AG10803 (cell line): Measurements from ENCODE around the gene ADRA2C.
"Not testable (repeated sequence)": the region's sequence is repeated elsewhere in the genome, so short reads cannot be mapped to it uniquely, and the experiment has no call there.

Source experiments
- DNase-seq: peaks from one replicate; pipeline ENCODE4 v3.0.0; 2010; ENCODE audit warnings: low read depth
- H3K4me3 ChIP-seq: 2 replicates; pipeline ENCODE4 v1.5.1; 2011; ENCODE audit warnings: mild to moderate bottlenecking, low read length, control low read depth
- TF ChIP-seq, protein P1 (sequence below): conservative IDR thresholded peaks from 2 replicates; pipeline ENCODE4 v1.5.1; 2011; ENCODE audit warnings: mild to moderate bottlenecking, low read length, control low read depth, inconsistent platforms

The ADRA2C gene

DNA sequence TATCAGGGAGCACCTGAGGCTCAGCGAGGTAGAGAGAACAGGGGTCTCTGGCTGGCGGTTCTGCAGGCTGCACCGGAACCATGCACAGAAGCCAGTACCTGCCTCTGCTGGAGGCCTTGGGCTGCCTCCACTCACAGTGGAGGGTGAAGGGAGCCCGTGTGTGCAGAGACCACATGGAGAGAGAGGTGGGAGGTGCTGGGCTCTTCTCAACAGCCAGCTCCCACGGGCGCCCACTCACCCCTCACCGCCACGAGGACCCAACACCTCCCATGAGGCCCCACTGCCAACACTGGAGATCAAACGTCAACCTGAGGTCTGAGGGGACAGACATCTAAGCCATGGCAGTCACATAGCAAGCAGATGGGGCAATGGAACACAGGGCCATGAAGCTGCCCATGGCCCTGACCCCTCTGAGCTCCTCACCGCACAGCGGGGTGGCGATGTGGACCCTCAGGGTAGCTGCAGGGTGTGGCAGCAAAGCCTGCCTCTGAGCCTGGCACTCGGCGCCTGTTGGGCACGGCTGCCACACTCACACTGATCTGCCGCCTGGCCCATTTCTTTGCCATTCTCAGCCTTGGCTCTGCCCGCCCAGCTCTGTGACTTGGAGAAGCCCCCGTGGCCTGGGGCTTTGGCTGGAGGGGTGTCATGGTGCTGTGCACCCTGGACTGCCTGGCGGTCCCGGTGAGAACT is 44.8 kb downstream of the ADRA2C start:
- H3K4me3 ChIP-seq: no peak overlapping the region
- TF ChIP-seq, protein P1, sequence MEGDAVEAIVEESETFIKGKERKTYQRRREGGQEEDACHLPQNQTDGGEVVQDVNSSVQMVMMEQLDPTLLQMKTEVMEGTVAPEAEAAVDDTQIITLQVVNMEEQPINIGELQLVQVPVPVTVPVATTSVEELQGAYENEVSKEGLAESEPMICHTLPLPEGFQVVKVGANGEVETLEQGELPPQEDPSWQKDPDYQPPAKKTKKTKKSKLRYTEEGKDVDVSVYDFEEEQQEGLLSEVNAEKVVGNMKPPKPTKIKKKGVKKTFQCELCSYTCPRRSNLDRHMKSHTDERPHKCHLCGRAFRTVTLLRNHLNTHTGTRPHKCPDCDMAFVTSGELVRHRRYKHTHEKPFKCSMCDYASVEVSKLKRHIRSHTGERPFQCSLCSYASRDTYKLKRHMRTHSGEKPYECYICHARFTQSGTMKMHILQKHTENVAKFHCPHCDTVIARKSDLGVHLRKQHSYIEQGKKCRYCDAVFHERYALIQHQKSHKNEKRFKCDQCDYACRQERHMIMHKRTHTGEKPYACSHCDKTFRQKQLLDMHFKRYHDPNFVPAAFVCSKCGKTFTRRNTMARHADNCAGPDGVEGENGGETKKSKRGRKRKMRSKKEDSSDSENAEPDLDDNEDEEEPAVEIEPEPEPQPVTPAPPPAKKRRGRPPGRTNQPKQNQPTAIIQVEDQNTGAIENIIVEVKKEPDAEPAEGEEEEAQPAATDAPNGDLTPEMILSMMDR: no peak

DNA sequence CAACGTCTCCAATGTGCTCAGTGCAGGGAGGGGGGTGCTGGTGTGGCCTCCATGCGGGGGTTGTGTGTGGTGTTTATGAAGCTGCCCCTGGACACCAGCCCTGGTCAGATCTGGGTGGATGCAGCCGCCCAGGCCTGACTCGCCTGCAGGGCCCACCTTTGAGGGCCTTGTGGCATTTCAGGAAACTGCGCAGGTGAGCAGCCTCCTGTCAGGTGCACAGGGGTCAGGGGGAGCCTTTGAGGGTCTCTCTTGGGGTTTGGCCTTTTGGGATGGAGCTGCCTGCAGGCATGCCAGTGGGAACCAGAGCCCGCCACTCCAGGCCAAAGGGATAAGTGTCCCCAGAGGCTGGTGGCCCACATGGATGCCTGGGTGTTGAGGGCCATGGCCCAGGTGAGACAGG is 45.4 kb downstream of the ADRA2C start:
- TF ChIP-seq, protein P1: no peak
- DNase-seq: no peak
- no peak overlapping the region for H3K4me3 ChIP-seq

More for the DNA sequence above, 44.8 kb downstream of the ADRA2C start:
- no peak for DNase-seq

DNA sequence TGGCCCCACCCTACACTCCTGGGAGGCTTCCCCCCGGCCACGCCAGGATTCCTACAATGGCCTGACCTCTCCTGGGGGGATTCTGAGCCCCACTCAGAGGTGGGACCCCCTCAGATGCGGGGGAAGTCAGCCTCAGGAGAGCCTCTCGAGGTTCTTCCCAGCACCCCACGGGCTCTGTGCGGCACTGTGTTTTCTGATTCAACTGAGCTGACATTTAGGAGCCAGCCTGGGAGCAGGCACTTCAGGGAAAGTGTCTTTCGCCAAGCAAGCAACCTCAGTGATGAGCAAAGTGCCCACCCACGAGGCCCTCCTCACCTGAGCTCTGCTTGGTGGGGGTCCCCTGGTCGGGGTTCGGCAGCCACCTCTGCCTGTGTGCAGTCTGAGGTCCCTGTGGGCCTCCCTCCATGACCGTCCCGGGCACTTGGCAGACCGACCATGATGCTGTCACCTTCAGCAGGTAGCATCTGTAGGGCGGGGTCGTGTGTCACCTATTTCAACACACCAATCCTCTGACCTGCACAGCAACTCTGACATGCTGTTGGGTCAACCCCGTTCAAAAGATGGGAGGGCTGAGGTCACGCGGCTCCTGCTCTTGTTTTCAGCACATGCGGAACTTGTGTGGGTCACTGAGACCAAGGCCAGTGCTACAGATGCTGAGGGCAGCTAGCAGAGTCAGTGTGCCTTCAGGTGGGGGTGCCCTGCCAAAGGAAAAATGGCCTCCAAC is 46.2 kb downstream of the ADRA2C start:
- TF ChIP-seq, protein P1: no peak
- DNase-seq: no peak
- H3K4me3 ChIP-seq: no peak overlapping the region

DNA sequence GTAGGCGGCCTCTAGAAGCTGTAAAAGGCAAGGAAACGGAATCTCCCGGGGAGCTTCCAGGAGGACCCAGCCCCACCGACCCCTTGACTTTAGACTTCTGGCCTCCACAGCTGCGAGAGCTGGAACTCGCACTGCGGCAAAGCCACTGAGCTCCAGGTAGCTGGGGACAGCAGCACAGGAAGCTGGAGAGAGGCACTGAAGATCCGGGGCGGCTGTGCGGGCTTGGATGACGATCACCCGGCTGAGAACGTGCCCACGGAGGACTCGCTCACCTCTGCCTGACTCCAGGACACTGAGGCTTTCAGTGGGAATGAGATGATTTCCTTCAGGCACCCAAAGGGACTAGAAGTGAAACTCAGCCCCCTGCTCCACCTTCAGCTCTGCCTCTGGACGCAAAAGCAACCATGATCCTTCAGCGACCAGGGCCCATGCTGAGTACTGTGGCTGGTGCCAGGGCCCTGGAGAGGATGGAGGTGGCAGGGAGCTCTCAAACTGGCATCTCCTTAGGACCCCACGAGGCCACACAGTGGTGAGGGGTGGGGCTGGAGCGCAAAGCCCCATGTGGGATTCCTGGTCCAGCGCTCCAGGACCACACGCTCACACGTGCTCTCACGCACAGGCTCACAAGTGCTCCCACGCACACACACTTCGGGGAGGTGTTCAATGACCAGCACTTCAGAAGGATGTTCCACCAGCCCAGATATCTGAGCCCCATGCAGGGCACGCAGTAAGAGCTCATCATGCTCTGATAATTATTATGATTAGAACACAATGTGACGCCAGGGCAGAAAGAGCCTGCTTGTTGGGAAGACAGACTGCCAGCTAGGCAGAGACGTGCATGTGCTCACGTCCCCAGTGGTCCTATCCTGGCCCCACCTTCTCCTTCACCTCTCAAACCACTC is 47.2 kb downstream of the ADRA2C start:
- DNase-seq: no peak
- H3K4me3 ChIP-seq: no peak overlapping the region
- TF ChIP-seq, protein P1: no peak

DNA sequence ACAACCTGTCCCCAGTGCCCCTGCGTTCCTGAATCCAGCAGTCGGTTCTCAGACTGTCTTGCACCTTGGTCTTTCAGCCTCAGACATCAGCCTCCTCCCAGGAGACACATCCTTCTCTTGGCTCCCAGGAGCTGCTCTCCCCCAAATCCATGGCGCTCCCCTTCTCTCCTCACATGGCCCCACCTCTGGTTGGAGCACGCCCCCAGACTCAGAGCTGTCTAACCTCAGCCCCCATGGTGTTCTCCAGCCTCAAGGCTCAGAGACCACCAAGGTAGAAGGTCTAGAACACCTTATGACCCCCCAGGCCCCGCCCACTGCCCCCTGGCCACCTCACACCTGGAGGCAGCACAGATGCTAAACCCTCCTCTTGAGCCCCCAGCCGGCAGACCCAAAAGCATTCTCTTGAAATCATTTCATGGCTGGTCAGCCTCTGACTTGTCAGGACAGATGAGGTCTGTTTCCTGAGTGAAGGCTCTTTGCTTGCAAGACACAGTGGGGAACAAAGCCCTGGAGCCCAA is 47.9 kb downstream of the ADRA2C start:
- DNase-seq: no peak
- H3K4me3 ChIP-seq: no peak overlapping the region
- TF ChIP-seq, protein P1: no peak

DNA sequence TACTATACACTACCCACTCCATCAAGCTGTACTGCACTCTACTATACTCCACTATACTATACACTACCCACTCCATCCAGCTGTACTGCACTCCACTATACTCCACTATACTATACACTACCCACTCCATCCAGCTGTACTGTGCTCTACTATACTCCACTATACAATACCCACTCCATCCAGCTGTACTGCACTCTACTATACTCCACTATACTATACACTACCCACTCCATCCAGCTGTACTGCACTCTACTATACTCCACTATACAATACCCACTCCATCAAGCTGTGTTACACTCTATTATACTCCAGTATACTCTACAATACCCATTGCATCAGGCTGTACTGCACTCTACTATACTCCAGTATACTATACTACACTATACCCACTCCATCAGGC is 48.7 kb downstream of the ADRA2C start:
- not testable (repeated sequence) for DNase-seq, H3K4me3 ChIP-seq

DNA sequence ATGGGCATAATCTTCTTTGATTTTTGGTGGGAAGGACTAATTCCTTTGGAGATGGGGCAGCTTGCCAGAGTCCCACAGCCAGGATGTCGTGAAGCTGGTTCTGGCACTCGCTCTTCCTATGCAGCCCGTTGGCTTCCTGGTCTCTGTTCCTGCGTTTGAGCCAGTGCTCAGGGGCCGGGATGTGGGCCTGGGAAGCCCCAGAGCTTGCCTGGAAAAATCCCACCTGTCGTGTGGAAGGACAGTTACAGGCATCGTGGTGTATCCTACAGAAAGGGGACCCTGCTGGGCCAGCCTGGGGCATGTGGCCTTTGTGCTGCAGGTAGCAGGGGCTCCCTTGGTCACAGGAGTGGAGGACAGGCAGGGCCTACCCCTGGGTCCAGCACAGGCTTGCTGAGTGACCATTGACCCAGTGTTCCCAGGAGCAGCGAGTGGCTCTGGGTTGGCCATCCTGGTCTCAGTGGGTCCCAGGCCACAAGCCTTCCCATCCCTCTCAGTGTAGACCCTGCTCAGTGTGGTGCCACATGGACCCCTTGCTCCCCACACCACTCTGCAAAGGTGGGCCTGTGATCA is 50.2 kb downstream of the ADRA2C start:
- no peak overlapping the region for H3K4me3 ChIP-seq
- DNase-seq: no peak
- TF ChIP-seq, protein P1: no peak
